ENCODE results near the gene CYP1A1.
A peak's percentile ranks its signal among the peaks of the same experiment; 100 is the strongest.
"Not testable (repeated sequence)": the region's sequence is repeated elsewhere in the genome, so short reads cannot be mapped to it uniquely, and the experiment has no call there.

CYP1A1 gene

GRCh38 chr15:74730619-74731316 lies 5.4 kb upstream of the CYP1A1 start:
- FAIRE-seq (no peak), DNase-seq (ENCODE audit: insufficient read length) (no peak)
- TF ChIP-seq POLR2A (IDR thresholded peaks at IDR 0.05; ENCODE audit: low read depth, low read length): no peak
- TF ChIP-seq POLR2AphosphoS5 (IDR thresholded peaks at IDR 0.05; ENCODE audit: low read depth, low read length): no peak
- no peak for TF ChIP-seq TAF1 (IDR thresholded peaks at IDR 0.05; ENCODE audit: borderline replicate concordance, low read depth, low read length)

- FAIRE-seq; DNase-seq (ENCODE audit: insufficient read length): not testable (repeated sequence)
These were observed 4.0 kb upstream of the CYP1A1 start for GRCh38 chr15:74729372-74729771.

GRCh38 chr15:74728699-74729098 lies 3.4 kb upstream of the CYP1A1 start:
- FAIRE-seq; DNase-seq (ENCODE audit: insufficient read length): not testable (repeated sequence)

- FAIRE-seq: no peak
These were observed 2.4 kb upstream of the CYP1A1 start for GRCh38 chr15:74727727-74728126.

DNA sequence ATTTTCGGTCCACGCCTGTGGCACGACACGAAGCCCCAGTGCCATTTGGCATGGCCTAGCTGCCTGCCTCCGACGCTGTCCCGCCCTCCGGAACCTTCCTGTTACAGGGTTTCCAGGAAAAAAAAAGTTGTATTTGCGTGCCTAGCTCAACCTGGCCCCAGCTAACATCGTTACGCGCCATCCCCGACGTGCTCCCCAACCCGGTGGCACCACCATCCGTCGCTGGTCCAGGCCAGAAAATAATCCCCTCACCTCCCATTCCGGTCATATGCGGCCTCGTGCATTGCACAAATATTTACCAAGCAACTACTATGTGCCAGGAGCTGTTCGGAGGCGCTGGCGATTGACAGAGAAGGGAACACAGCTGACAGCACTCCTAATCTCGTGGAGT lies 1.4 kb upstream of the CYP1A1 start:
- FAIRE-seq: no peak
- DNase-seq (ENCODE audit: insufficient read length): no peak
- TF ChIP-seq POLR2AphosphoS5 (IDR thresholded peaks at IDR 0.05; ENCODE audit: low read depth, low read length) (no peak), POLR2A (IDR thresholded peaks at IDR 0.05; ENCODE audit: low read depth, low read length) (no peak)

More at GRCh38 chr15:74727727-74728126, 2.4 kb upstream of the CYP1A1 start:
- no peak for DNase-seq (ENCODE audit: insufficient read length)
- TF ChIP-seq TAF1 (IDR thresholded peaks at IDR 0.05; ENCODE audit: borderline replicate concordance, low read depth, low read length) (no peak), POLR2AphosphoS5 (IDR thresholded peaks at IDR 0.05; ENCODE audit: low read depth, low read length) (no peak), POLR2A (IDR thresholded peaks at IDR 0.05; ENCODE audit: low read depth, low read length) (no peak)

DNA sequence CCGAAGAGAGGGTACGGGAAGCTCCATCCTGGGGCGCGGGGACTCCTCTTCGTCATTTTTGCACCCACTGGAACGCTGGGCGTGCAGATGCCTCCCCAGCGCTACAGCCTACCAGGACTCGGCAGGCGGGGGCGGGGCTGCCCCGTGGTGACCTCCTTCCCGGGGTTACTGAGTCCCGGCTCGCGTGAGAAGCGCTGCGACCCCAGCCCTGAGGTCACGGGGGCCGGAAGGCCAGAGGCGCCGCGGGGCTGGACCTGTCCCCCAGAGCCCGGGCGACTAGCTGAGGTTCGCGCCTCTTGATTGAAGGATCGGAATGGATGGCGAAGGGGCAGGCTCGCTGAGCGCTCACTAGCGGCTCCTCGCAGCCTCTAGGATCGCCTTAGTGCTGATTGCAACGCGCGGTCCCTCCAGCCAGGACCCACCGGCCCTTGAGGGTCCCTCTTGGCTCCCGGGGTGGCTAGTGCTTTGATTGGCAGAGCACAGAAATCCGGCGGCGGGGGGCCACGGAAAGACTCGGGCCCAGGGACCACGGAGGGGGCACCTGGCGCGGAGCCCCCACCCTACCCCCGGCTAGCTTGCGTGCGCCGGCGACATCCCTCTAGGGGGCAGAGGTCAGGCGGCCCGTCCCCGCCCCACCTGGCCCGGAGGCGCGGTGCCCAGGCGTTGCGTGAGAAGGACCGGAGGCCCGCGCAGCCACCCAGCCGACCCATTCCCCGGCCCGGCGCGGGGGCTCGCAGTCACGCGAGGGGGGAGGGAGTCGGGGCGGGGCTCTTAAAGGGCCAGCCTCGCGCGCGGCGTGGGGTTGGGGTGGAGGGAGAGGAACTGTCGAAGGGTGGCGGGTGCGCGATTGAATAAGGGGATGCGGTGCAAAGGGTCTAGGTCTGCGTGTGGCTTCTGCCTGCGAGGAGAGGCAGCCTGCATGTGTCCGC lies 781 bp upstream of the CYP1A1 start:
- DNase-seq (ENCODE audit: insufficient read length): peak; percentile 65
- peak; percentile 72 for FAIRE-seq
- no peak for TF ChIP-seq POLR2AphosphoS5 (IDR thresholded peaks at IDR 0.05; ENCODE audit: low read depth, low read length)
- TF ChIP-seq TAF1 (IDR thresholded peaks at IDR 0.05; ENCODE audit: borderline replicate concordance, low read depth, low read length): no peak
- TF ChIP-seq POLR2A (IDR thresholded peaks at IDR 0.05; ENCODE audit: low read depth, low read length): no peak

- FAIRE-seq: no peak
- no peak for DNase-seq (ENCODE audit: insufficient read length)
- TF ChIP-seq POLR2A (IDR thresholded peaks at IDR 0.05; ENCODE audit: low read depth, low read length): no peak
These were observed 631 bp downstream of the CYP1A1 start for GRCh38 chr15:74724570-74725224.

GRCh38 chr15:74723754-74724334 lies 1.5 kb downstream of the CYP1A1 start:
- no peak for FAIRE-seq
- TF ChIP-seq POLR2A (IDR thresholded peaks at IDR 0.05; ENCODE audit: low read depth, low read length): no peak
- TF ChIP-seq TAF1 (IDR thresholded peaks at IDR 0.05; ENCODE audit: borderline replicate concordance, low read depth, low read length): no peak
- no peak for TF ChIP-seq POLR2AphosphoS5 (IDR thresholded peaks at IDR 0.05; ENCODE audit: low read depth, low read length)
- no peak for DNase-seq (ENCODE audit: insufficient read length)

DNA sequence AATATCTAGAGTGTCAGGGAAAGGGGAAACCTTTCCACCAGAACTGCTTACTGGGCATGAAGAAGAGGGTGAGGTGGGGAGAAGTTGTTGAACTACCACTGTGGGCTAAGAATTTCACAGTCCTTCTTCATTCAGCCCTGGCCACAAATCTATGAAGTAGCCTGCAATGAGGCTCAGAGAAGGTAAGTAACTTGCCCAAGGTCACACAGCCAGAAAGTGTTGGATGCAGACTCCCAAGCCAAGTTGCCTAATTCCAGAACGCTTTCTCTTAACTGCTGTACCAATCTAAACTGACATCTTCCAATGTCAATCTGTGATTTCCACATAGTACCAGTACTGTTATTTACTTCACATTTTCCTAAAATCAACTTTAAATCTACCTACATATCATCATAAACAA lies 2.1 kb downstream of the CYP1A1 start:
- no peak for TF ChIP-seq TAF1 (IDR thresholded peaks at IDR 0.05; ENCODE audit: borderline replicate concordance, low read depth, low read length)
- no peak for TF ChIP-seq POLR2A (IDR thresholded peaks at IDR 0.05; ENCODE audit: low read depth, low read length)
- TF ChIP-seq POLR2AphosphoS5 (IDR thresholded peaks at IDR 0.05; ENCODE audit: low read depth, low read length): no peak
- DNase-seq (ENCODE audit: insufficient read length) (no peak), FAIRE-seq (peak; percentile 27)

DNA sequence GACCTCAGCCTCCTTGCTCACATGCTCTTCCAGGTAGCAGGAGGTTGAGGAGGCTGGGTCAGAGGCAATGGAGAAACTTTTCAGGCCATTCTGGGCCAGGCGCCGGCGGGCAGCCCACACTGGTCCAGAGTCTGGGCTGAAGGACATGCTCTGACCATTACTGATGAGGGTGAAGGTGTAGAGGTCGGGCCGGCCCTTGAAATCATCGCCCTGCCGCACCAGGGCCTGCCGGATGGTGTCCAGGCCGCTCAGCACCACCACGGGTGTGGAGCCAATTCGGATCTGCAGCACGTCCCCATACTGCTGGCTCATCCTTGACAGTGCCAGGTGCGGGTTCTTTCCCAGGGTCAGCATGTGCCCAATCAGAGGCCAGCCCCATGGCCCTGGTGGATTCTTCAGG lies 2.7 kb downstream of the CYP1A1 start:
- TF ChIP-seq POLR2AphosphoS5 (IDR thresholded peaks at IDR 0.05; ENCODE audit: low read depth, low read length): no peak
- TF ChIP-seq TAF1 (IDR thresholded peaks at IDR 0.05; ENCODE audit: borderline replicate concordance, low read depth, low read length): no peak
- TF ChIP-seq POLR2A (IDR thresholded peaks at IDR 0.05; ENCODE audit: low read depth, low read length): no peak
- no peak for DNase-seq (ENCODE audit: insufficient read length)
- no peak for FAIRE-seq

DNA sequence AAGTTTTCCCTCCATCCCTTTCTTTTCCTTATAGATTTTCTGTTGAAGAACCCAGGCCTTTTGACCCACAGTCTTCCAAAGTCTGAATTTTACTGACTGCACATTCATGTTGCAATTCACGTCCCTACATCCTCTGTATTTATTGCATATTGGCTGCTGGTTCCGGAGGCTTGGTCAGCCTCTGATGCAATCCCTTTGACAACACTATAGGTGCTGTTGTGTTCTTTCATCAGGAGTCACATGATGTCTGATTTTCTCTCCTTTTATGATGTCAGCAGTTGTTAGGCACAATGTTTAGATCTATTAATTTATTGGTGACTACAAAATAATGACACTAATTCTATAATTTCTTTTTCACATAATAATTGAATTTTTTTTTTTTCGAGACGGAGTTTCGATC lies 8.7 kb downstream of the CYP1A1 start:
- TF ChIP-seq POLR2AphosphoS5 (IDR thresholded peaks at IDR 0.05; ENCODE audit: low read depth, low read length): no peak
- TF ChIP-seq TAF1 (IDR thresholded peaks at IDR 0.05; ENCODE audit: borderline replicate concordance, low read depth, low read length): no peak
- TF ChIP-seq POLR2A (IDR thresholded peaks at IDR 0.05; ENCODE audit: low read depth, low read length): no peak
- FAIRE-seq (peak; percentile 69), DNase-seq (ENCODE audit: insufficient read length) (no peak)

GRCh38 chr15:74712311-74712710 lies 13.0 kb downstream of the CYP1A1 start:
- FAIRE-seq (no peak), DNase-seq (ENCODE audit: insufficient read length) (no peak)
- no peak for TF ChIP-seq TAF1 (IDR thresholded peaks at IDR 0.05; ENCODE audit: borderline replicate concordance, low read depth, low read length)
- TF ChIP-seq POLR2AphosphoS5 (IDR thresholded peaks at IDR 0.05; ENCODE audit: low read depth, low read length): no peak
- no peak for TF ChIP-seq POLR2A (IDR thresholded peaks at IDR 0.05; ENCODE audit: low read depth, low read length)

All from GM12892 (cell line).